Stimulated activated CD8-positive, alpha-beta memory T cell treated with anti-CD3 and anti-CD28 coated beads, Interleukin-15, amount 100 ng/mL, for 24 hours (primary cell): ENCODE measurements around the gene ATAD2B.
"Not testable (repeated sequence)": the region's sequence is repeated elsewhere in the genome, so short reads cannot be mapped to it uniquely, and the experiment has no call there.

Source experiments
- DNase-seq: peaks from one replicate; pipeline ENCODE4 v3.0.0-alpha.2; 2020; ENCODE audit warnings: low read depth

ATAD2B gene

DNA sequence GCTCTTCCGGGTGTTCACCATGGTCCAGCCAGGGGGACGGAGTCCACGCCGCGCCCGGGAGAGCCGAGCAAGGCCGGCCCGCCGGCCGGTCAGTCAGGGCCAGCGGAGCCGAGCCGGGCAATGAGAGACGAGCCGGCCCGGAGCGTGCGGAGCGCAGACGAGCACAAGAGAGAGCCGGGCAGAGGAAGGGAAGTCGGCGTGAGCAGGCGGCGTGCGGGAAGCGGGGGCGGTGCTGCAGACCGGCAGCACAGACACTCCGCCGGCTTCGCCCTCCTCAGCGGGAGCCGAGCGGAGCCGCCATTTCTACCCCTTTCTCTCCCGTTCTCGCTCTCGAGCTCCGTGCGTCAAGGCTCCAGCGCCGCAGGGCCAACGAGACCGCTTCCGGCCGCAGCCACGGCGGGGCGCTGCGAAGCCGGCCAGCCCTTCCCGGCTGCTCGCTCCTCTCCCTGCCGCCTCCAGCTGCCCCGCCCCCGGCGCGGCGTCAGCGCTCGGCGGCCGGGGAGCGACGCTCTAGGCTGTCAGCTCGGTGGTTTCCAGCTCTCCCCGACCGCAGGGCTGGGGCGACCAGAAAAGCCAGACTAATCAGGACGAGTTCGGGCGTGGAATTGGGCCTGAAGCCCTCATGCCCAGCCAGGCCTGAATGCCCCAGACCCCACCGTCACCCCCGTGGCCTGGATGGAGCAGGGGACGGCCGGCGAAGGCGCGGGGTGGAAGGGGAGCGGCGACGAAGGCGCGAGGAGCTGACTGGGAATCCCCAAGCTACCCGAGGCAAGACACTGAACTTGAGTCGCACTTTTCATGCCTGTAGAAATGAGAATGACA is at the start of gene ATAD2B:
TSS of gene ATAD2B (minus strand) at position 374 of the 822 bp plus-strand sequence. CDS start at position 21, 353 bp downstream.
- peak; percentile 79 for DNase-seq

DNA sequence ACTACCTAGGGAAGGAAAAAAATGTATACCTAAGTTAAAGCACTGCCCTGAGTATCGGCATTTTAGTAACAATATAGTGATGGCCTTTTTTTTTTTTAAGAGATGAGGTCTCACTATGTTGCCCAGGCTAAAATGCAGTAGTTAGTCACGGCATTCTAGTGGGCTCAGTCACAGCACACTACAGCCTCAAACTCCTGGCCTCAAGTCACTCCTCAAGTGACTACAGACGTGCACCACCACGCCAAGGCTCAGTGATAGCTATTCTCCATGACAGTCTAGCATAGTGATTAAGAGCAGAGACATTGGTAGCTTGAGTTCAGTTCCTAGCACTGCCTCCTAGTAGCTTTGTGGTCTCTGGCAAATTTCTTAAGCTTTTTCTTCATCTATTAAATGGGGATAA is 40.9 kb upstream of the ATAD2B start:
- DNase-seq = no peak

DNA sequence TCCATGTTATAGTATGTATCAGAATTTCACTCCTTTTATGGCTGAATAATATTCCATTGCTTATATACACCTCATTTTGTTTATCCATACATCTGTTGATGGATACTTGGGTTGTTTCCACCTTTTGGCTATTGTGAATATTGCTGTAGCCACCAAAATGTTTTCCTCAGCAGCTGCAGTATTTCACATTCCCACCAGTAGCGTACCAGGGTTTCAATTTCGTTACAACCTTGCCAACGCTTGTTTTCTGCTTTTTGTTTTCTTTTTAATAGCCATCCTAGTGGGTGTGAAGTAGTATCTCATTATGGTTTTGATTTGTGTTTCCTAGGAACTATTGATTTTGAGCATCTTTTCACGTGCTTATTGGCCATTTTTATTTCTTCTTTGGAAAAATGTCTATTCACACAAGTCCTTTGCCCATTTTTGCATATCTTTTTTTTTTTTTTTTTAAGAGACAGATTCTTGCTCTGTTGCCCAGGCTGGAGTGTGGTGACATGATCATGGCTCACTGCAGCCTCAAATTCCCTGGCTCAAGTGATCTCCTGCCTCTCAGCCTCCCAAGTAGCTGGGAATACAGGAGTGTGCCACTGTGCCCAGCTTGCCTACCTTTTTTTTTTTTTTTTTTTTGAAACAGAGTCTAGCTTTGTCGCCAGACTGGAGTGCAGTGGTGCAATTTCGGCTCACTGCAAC is 27.5 kb upstream of the ATAD2B start:
- DNase-seq = no peak

DNA sequence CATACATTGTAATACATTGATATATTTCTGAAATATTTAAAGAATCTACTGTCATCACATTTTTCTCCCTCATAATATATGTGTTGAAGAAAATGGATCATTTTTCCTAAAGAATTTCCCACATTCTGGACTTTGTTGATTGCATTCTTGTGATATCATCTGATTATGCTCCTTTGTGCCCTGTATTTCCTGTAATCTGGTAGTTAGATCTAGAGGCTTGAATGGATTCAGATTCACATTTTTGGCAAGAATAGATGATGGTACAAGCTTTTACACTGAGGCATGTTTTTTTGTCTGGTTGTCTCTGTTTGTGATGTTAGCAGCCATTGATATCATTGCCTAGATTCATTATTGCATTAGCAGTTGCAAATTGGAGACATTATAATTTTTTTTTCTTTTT is 26.7 kb upstream of the ATAD2B start:
- DNase-seq = no peak

DNA sequence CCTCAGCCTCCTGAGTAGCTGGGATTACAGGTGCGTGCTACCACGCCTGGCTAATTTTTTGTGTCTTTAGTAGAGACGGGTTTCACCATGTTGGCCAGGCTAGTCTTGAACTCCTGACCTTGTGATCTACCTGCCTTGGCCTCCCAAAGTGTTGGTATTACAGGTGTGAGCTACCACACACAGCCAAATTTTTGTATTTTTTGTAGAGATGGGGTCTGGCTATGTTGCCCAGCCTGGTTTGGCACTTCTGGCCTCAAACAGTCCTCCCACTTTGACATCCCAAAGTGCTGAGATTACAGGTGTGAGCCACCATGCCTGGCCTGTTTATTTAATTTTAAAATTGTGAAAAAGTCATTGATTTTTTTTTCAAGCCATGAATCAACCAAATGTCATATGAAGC is 25.6 kb upstream of the ATAD2B start:
- DNase-seq = not testable (repeated sequence)

DNA sequence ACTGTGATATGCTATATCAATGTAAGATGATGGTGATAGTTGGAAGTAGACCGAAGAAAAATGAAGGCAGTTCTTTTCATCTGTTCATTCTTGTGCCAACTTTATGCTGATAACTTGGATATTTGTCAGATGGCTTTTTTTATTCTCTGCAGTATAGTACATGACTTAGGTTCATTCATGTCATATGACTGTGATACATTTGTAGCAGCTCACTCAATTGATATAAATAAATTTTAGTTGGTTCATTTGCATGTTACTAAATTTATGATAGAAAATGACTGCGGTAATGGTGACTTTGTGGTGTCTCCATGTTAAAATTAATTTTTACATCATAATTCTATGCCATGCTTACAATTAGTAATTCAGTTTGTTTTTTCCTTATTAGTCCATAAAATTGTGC is 20.4 kb upstream of the ATAD2B start:
- DNase-seq = no peak

DNA sequence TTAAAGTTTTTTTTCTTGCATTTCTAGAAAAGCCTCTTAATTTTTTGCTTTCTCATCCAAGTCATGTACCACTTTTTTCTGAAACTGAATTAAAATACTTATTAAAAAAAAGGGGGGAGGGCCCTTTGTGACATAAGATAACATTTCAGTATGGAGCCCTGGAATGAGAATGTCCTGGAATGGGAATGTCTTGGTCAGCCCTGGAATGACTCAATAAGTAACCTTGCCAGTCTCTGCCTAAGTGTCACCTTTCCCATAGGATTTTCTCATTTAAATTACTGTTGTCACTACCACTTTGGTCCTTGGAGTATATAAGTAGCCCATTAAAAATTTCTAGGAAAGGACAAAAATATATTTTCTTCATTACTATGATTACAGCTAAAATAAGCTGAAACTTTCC is 18.1 kb upstream of the ATAD2B start:
- no peak for DNase-seq

DNA sequence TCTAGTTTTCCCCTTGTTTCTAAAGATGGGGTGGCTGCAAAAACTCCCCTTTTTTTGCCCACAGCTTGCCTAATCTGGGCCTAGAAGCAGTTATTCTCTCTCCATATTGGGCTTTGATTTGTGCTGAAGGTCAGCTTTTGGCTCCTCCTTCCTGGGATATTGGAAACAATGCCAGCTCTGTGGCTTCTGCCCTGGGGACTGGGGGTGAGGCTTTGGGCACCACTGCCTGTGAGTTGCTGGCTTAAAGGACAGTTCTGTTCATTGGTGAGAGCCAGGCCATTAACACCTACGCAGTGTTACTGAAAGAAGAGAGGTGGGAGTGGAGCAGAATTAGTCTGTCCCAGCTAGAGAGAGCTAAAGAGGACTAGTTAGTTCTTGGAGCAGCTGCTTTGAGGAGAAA is 17.6 kb upstream of the ATAD2B start:
- DNase-seq = no peak

DNA sequence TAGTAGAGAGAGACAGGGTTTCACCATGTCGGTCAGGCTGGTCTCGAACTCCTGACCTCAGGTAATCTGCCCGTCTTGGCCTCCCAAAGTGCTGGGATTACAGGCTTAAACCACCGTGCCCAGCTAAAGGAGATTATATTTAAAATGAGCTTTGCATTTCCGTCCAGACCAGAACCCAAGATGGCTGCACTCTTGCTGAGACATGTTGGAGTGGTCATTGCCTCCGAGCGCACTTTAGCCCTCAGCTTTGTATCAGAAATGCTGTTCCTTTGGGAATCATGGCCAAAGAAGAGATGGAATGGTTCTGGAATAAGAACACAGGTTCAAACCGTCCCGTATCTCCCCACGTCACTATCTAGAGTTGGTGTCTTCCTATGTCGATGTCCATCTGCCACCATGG is 16.7 kb upstream of the ATAD2B start:
- no peak for DNase-seq

DNA sequence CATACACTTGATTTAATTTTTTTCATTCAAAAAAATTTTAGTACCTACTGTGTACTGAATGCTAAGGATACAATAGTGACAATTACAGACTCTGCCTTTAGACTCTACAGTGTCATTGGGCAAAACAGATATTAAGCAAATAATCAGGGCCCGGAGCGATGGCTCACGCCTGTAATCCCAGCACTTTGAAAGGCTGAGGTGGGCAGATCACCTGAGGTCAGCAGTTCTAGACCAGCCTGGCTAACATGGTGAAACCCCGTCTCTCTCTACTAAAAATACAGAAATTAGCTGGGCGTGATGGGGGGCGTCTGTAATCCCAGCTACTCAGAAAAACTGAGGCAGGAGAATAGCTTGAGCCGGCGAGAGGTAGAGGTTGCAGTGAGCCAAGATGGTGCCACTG is 14.7 kb upstream of the ATAD2B start:
- no peak for DNase-seq

DNA sequence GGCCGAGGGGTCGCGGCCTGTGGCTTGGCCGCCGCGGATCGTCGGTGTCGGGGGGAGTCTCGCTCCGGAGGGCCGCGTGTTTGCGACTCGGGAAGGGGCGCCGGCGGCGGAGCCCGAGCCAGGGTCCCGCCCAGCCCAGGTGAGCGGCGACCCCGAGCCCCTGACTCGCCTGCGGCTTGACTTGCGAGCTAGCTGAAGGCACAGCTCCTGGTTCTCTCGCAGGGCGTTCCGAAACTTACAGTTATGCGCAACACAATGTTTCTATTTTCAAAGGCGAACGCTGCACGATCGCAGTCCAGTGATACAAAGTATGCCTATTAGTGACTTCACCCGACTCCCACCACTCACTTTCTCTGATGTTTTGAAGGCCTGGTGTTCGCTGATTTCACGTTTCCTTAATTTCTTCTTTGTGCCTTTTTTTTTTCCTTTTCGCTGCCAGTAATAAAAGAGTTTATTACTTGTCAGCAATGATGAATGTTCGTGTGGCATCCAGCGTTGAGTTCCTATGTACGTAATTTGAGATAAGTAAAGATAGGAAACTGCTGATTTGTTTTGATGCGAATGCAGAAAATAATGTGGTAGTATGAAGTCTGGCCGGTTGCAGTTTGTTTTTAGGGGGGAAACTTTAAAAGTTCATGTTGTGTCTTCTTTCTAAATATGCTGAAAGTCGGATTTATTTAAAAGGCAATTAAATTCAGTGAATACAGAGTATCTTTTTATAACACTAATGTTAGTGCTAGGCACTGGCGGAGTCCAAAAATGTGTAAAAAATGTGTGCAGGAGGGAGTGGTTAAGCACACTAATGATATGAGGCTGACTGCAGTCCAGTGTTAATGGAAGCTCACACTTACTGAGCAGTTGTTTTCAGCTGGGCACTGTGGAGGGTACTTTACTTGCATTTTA is 14.0 kb upstream of the ATAD2B start:
- DNase-seq = no peak

DNA sequence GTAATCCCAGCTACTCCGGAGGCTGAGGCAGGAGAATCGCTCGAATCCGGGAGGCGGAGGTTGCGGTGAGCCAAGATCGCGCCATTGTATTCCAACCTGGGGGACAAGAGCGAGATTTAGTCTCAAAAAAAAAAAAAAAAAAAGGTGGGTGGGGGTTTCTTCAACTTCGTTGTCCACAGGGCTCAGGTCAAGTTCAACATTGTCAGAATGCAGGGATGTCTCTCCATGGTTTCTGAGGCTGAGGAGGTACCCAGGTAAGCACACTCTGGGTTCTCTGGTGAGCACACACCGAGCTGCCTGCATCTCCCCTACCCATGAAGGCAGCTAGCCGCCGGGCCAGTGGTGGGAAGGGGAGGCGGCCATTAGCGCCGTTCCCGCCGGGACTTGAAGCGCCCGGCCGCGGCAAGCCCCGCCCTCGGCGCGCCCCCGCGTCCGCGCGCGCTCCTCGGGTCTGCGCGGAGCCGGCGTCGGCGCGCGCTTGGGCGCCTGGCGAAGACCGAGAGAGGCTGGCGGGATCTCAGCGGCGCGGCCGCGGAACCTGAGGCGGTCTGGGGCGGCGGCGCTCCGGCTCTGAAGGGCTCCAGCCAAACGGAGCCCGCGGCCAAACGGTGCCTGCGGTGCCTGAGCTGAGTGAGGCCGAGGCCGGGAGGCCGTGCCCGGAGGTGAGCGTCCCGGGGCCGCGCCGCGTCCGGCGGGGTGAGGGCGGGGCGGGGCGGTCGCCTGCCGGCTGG is 13.2 kb upstream of the ATAD2B start, which contains the start of gene UBXN2A:
TSS of gene UBXN2A (plus strand) at position 477 of the 731 bp plus-strand sequence. CDS start 17,852 bp downstream, outside the sequence.
- DNase-seq = peak; percentile 56

DNA sequence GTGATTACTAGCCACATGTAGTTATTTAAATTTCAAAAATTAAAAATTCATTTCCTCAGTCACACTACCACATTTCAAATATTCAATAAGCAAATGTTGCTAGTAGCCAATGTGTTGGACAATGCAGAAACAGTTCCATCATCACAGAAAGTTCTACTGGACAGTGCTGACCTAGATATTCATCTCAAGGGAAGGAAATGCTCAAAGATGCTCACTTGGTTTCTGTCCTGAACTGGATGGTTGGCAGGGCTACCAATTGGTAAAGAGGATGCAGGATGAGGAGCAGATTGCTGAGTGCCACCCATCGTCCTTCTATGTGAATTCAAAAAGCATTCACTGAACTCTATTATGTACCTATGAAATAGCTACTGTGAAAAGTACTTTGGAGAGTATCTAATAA is 7.3 kb upstream of the ATAD2B start:
- no peak for DNase-seq

DNA sequence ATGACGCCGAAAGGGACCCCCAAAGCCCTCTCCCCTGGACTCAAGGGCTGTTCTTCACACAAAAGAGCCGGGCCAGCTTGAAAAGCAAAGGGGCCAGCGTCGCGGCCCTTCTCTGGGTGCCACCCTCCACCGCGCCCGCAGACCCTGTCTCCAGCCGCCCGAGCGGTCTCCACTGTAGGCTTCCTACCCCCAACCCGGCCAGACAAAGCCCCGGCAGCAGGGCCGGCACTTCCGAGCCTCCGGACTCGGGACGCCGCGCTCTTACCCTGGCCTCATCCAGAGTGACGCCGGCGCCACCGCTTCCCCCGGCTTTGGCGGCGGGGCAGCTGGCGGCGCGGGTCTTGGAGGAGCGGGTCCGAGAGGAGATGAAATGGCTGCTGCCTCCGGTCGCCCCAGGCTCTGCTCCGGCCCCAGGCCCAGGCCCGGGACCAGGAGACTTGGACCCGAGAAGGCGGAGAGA is 603 bp downstream of the ATAD2B start:
- DNase-seq = peak; percentile 6

DNA sequence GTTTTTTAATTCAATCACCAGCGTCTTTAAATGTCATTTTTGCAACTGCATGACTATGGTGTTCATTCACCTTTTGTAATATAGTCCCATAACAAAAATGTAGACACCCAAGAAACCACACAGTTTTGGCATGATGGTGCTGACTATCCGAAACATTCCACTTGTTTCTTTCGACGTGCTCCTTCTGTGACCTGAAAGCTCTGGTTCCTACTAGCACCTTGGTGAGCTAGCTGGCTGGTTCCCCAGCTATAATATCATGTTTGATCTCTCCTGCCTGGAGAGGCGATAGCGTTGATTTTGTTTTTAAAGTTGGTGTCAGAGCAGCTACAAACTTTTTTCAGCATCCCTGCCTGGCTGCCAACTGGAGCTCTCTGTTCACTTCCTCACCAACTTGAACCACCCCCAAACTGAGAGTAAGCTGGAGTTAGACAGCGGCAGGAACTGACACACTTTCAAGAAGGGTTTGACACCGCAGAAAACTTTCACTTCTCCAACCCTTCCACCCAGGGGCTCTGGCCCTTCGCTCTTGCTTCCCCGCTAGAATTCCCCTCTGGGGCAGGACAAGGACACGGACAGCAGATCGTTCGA is 1.1 kb downstream of the ATAD2B start:
- peak; percentile 21 for DNase-seq

DNA sequence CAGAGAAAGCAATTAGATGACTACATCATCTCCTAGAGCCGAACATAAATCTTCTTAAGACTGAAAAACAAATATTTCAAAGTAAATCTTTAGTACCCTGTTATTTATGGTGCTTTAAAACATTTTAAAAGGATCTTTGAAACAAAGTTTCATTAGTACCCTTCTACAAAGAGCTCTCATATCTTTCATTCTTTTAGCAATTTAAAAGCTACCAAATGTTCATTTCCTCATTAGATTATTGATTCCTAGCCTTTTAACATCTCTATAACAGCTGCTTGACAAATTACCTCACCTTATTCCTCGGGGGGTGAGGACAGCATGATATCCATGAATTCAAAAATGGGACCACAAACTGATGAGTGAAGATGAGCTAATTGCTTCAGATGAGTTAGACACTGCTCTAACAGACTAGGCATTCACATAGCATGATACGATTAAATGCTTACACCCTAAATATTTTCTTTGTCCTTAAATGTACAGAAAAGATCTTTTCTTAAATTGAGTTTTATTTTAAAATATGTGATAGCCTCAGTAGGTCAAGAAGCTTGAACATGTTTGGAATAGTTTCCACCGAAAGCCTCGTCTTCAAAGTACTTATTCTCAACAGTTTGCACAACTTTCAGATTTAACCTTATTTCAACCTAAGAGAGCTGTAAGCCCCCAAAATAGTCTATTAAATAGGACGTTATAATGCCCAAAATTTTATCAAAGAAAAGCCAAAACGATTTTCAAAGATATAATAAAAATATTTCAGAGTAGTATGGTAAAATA is 2.1 kb downstream of the ATAD2B start:
- no peak for DNase-seq

DNA sequence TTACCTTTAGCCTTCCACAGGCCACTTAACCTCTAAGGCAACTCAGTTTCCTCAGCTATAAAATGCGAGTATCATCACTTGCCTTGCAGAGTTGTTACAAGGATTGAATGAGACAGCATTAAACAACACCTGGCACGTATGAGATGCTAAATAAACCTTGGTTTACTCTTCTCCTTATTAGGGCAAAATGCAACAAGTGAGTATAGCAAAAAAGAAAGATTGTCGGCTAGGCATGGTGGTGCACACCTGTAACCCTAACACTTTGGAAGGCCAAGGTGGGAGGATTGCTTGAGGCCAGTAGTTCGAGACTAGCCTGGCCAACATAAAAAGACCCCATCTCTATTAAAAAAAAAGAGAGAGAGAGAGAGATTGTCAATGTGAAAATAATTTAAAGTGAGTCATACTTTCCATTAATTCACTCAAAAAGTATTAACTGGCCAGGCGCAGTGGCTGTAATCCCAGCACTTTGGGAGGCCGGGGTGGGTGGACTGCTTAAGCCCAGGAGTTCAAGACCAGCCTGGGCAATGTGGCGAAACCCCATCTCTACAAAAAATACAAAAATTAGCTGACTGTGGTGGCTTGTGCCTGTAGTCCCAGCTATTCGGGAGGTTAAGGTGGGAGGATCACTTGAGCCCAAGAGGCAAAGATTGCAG is 8.0 kb downstream of the ATAD2B start:
- DNase-seq = no peak

DNA sequence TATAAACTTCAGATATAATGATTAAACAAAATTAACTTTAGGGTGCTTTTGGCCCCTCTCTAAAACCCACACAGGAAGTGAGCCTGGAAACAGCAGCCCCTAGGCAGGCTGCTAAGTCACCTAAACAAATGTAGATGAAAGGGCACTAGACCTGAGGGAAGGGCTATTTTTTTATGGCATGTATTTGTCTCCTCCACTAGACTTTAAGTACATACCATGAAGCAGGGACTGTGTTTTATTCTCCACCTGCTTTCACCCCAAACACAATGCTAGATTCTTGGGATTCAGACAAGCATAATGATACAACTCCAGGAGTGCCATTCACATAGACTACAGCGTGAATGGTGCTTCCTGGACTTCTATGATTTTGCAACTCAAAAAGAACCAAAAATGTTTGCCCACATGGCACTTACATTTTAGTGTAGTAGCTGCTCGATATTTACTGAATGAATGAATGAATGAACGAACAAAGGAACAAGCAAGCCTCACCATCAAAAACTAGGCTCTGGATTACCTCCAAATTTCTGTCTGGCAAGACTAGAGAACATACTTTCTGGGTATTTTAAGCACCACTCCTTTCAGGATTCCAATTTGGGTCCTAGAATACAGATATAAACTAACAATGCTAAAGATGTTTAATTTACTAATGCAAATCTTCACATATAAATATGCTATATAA is 10.1 kb downstream of the ATAD2B start:
- DNase-seq = no peak

DNA sequence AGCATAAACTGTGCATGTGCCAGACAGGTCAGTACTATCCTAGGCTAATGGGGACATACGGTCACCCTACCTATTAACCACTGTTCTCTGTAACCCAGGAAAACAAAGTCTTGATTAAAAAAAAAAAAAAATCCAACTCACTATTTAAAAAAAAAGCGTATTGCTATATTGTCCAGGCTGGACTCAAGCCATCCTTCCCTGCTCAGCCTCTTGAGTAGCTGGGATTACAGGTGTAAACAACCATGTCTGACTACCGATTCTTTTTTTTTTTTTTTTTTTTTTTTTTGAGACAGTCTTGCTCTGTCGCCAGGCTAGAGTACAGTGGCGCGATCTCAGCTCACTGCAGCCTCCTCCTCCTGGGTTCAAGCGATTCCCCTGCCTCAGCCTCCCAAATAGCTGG is 11.6 kb downstream of the ATAD2B start:
- no peak for DNase-seq
